Hematopoietic multipotent progenitor cell treated with erythropoietin and hydrocortisone succinate and interleukin-3 and kit ligand, for 8 days (in vitro differentiated cells): ENCODE results near the gene ARHGAP42.
"Not testable (repeated sequence)": the region's sequence is repeated elsewhere in the genome, so short reads cannot be mapped to it uniquely, and the experiment has no call there.

Experiments used
- DNase-seq: peaks from one replicate; pipeline ENCODE4 v3.0.0-alpha.2; 2015

The ARHGAP42 gene

GRCh38 chr11:100981196-100981824 lies 294.2 kb downstream of the ARHGAP42 start:
- DNase-seq, result no peak

- no peak for DNase-seq
Measured at GRCh38 chr11:100984668-100985067, 297.6 kb downstream of the ARHGAP42 start.

GRCh38 chr11:100990931-100991330 lies 303.8 kb downstream of the ARHGAP42 start:
- no peak for DNase-seq

GRCh38 chr11:100991541-100991940 lies 304.5 kb downstream of the ARHGAP42 start:
- DNase-seq, result no peak

- DNase-seq, result no peak
Measured at GRCh38 chr11:100994966-100995365, 307.9 kb downstream of the ARHGAP42 start.

GRCh38 chr11:100999756-101000155 lies 312.7 kb downstream of the ARHGAP42 start:
- DNase-seq, result no peak

- DNase-seq, result peak; percentile 3
Measured at GRCh38 chr11:101003468-101003867, 316.4 kb downstream of the ARHGAP42 start.

GRCh38 chr11:101008961-101009689 lies 322.0 kb downstream of the ARHGAP42 start:
- no peak for DNase-seq

GRCh38 chr11:101009690-101010055 lies 322.6 kb downstream of the ARHGAP42 start:
- no peak for DNase-seq

GRCh38 chr11:101010899-101011298 lies 323.8 kb downstream of the ARHGAP42 start:
- no peak for DNase-seq

GRCh38 chr11:101011881-101012280 lies 324.8 kb downstream of the ARHGAP42 start:
- DNase-seq, result no peak

GRCh38 chr11:101013702-101014101 lies 326.6 kb downstream of the ARHGAP42 start:
- DNase-seq, result not testable (repeated sequence)

- DNase-seq, result no peak
Measured at GRCh38 chr11:101014600-101015285, 327.7 kb downstream of the ARHGAP42 start.

GRCh38 chr11:101019870-101020269 lies 332.8 kb downstream of the ARHGAP42 start:
- DNase-seq, result no peak

GRCh38 chr11:101022256-101022655 lies 335.2 kb downstream of the ARHGAP42 start:
- DNase-seq, result no peak

- no peak for DNase-seq
Measured at GRCh38 chr11:101028644-101029043, 341.6 kb downstream of the ARHGAP42 start.

GRCh38 chr11:101030015-101030414 lies 342.9 kb downstream of the ARHGAP42 start:
- no peak for DNase-seq

- DNase-seq, result no peak
Measured at GRCh38 chr11:101030692-101031091, 343.6 kb downstream of the ARHGAP42 start.

GRCh38 chr11:101031713-101032112 lies 344.6 kb downstream of the ARHGAP42 start:
- no peak for DNase-seq

GRCh38 chr11:101032991-101033390 lies 345.9 kb downstream of the ARHGAP42 start:
- no peak for DNase-seq

GRCh38 chr11:101034076-101034475 lies 347.0 kb downstream of the ARHGAP42 start:
- DNase-seq, result no peak

GRCh38 chr11:101035872-101036271 lies 348.8 kb downstream of the ARHGAP42 start:
- no peak for DNase-seq
